Kidney epithelial cell (primary cell): ENCODE data around the gene SLC5A12. TPM values are rescaled to one million over a fixed set of nuclear protein-coding genes. Genes with fewer than 3 reads are reported as not detected.

ENCODE experiments used
- DNase-seq: peaks from one replicate; pipeline ENCODE4 v3.0.0-alpha.2; 2010; ENCODE audit warnings: low read depth
- H3K27me3 ChIP-seq: 2 replicates; pipeline ENCODE4 v1.6.0; 2011; ENCODE audit warnings: low read length; ENCODE audit not compliant: control insufficient read depth, insufficient read depth
- H3K36me3 ChIP-seq: 2 replicates; pipeline ENCODE4 v1.5.1; 2011; ENCODE audit warnings: low read length; ENCODE audit not compliant: control insufficient read depth, insufficient read depth
- H3K4me3 ChIP-seq: 2 replicates; pipeline ENCODE4 v1.5.1; 2011; ENCODE audit warnings: low read depth, mild to moderate bottlenecking, control low read depth, low read length
- total RNA-seq: library from RNA; depleted of rRNA; stranded (reverse); fragments of >200 nt; gene quantifications from 2 replicates; pipeline ENCODE4 v1.2.3, GENCODE V29; 2015
- TF ChIP-seq, protein P1 (sequence below): IDR thresholded peaks from 2 replicates; pipeline ENCODE4 v1.5.1; 2011; ENCODE audit warnings: mild to moderate bottlenecking, moderate library complexity, low read length, control low read depth, inconsistent platforms; ENCODE audit not compliant: insufficient read depth, poor library complexity, severe bottlenecking

Gene SLC5A12
- total RNA-seq, 1 donor from 2014 or later, result not detected

- no peaks in the 10 kb centered on the region for H3K27me3 ChIP-seq
- TF ChIP-seq, protein P1, sequence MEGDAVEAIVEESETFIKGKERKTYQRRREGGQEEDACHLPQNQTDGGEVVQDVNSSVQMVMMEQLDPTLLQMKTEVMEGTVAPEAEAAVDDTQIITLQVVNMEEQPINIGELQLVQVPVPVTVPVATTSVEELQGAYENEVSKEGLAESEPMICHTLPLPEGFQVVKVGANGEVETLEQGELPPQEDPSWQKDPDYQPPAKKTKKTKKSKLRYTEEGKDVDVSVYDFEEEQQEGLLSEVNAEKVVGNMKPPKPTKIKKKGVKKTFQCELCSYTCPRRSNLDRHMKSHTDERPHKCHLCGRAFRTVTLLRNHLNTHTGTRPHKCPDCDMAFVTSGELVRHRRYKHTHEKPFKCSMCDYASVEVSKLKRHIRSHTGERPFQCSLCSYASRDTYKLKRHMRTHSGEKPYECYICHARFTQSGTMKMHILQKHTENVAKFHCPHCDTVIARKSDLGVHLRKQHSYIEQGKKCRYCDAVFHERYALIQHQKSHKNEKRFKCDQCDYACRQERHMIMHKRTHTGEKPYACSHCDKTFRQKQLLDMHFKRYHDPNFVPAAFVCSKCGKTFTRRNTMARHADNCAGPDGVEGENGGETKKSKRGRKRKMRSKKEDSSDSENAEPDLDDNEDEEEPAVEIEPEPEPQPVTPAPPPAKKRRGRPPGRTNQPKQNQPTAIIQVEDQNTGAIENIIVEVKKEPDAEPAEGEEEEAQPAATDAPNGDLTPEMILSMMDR, result no peak
- no peak for DNase-seq
- H3K4me3 ChIP-seq, result no peak overlapping the region
- H3K36me3 ChIP-seq, result no peaks in the 10 kb centered on the region
These were observed 8.7 kb upstream of the SLC5A12 start for GRCh38 chr11:26730414-26731083.

DNA sequence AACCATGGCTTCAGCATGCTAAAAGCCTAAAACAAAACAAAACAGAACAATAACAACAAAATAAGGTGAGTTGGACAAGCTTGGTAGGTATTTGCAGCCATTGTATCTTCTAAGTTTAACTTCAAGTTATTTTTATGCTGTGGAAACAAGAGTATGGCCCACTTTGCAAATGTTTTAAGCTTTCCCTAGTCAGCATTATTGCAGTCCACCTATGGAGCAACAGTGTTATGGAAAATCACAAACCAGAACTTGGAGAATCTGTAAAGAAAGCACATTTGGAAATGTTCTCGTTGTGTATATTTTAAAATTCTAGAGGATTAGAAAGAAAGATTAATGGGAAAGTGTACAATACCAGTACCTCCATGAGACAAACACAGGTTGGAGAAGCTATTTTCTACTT lies 7.4 kb upstream of the SLC5A12 start:
- TF ChIP-seq, protein P1, result no peak
- no peak overlapping the region for H3K4me3 ChIP-seq
- no peaks in the 10 kb centered on the region for H3K36me3 ChIP-seq
- no peak for DNase-seq
- H3K27me3 ChIP-seq, result no peaks in the 10 kb centered on the region

- DNase-seq, result no peak
- Histone ChIP-seq H3K27me3 (no peaks in the 10 kb centered on the region), H3K36me3 (no peaks in the 10 kb centered on the region), H3K4me3 (no peak overlapping the region)
- TF ChIP-seq, protein P1, result no peak
These were observed 5.1 kb upstream of the SLC5A12 start for GRCh38 chr11:26726960-26727359.

DNA sequence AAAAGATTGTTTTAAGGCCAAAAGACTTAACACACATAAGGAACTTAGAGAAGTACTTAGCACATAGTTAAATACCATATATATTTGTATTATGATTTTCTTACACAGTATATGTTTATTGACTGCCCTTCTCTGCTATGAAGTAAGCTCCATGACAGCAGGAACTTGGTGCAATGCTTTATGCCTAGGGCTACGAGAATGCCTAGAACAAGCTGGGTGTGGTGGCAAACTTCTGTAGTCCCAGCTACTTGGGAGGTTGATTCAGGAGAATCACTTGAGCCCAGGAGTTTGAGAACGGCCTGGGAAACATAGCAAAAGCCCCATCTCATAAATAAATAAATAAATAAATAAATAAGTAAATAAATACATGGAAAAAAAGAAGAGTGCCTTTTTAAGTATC lies 1.9 kb downstream of the SLC5A12 start:
- no peak for DNase-seq
- Histone ChIP-seq H3K4me3 (no peak overlapping the region), H3K36me3 (no peaks in the 10 kb centered on the region), H3K27me3 (no peaks in the 10 kb centered on the region)
- TF ChIP-seq, protein P1, result no peak

GRCh38 chr11:26719289-26719973 lies 2.4 kb downstream of the SLC5A12 start:
- H3K36me3 ChIP-seq, result no peaks in the 10 kb centered on the region
- no peak overlapping the region for H3K4me3 ChIP-seq
- DNase-seq, result no peak
- TF ChIP-seq, protein P1, result no peak
- H3K27me3 ChIP-seq, result no peaks in the 10 kb centered on the region
